Ectodermal cell (in vitro differentiated cells): ENCODE data around the gene CABP1.

Experiments
- H3K27ac ChIP-seq: 2 replicates; pipeline ENCODE4 v1.7.0; 2013; ENCODE audit warnings: mild to moderate bottlenecking, low read depth, low read length; ENCODE audit not compliant: insufficient read depth, poor library complexity, severe bottlenecking
- H3K27me3 ChIP-seq: 2 replicates; pipeline ENCODE4 v1.7.0; 2013; ENCODE audit warnings: mild to moderate bottlenecking, low read length; ENCODE audit not compliant: insufficient read depth, control insufficient read depth, poor library complexity, severe bottlenecking
- H3K36me3 ChIP-seq: one replicate; pipeline ENCODE4 v1.7.0; 2013; ENCODE audit warnings: low read length; ENCODE audit not compliant: control insufficient read depth, insufficient read depth
- H3K4me1 ChIP-seq: one replicate; pipeline ENCODE4 v1.7.0; 2013; ENCODE audit warnings: low read length; ENCODE audit not compliant: control insufficient read depth, insufficient read depth
- H3K4me3 ChIP-seq: 2 replicates; pipeline ENCODE4 v1.7.0; 2013; ENCODE audit warnings: low read depth, low read length, control low read depth; ENCODE audit not compliant: insufficient read depth
- H3K9me3 ChIP-seq: 2 replicates; pipeline ENCODE4 v1.7.0; 2013; ENCODE audit warnings: mild to moderate bottlenecking, low read length, moderate library complexity; ENCODE audit not compliant: control insufficient read depth
- WGBS, 2 experiments: methylation state at CpG; one replicate each; pipeline ENCODE4 v1.1.7; 2013; ENCODE audit warnings: missing lambda C conversion rate in 2 of 2; 5-methylcytosine and 5-hydroxymethylcytosine counted together

The CABP1 gene

GRCh38 chr12:120710031-120710804 lies 69.8 kb downstream of the CABP1 start, which contains the start of gene UNC119B:
Gene UNC119B (plus strand): TSS chr12:120710458. CDS start chr12:120710475, 17 bp downstream.
- Histone ChIP-seq H3K4me3 (peak within 1 kb of the TSS; percentile 83), H3K4me1 (peaks cover 10% of the 10 kb centered on the region), H3K27ac (peak within 1 kb of the TSS; percentile 13), H3K36me3 (peaks cover 6% of the 10 kb centered on the region), H3K27me3 (no peaks in the 10 kb centered on the region), H3K9me3 (no peaks in the 10 kb centered on the region)
- 1 to 2% methylated on average over 75 to 76 of the region's 76 CpGs for WGBS, 2 experiments

- Histone ChIP-seq H3K36me3 (peaks cover 9% of the 10 kb centered on the region), H3K4me3 (peak overlapping the region; percentile 83), H3K27me3 (no peaks in the 10 kb centered on the region), H3K9me3 (no peaks in the 10 kb centered on the region), H3K4me1 (peaks cover 10% of the 10 kb centered on the region), H3K27ac (no peak overlapping the region)
- 0% methylated on average over 31 of the region's 31 CpGs for WGBS, 2 experiments
Measured at GRCh38 chr12:120710805-120711296, 70.4 kb downstream of the CABP1 start.

- H3K4me3 ChIP-seq, result peak overlapping the region; percentile 83
- H3K9me3 ChIP-seq, result no peaks in the 10 kb centered on the region
- no peaks in the 10 kb centered on the region for H3K27me3 ChIP-seq
- peaks cover 10% of the 10 kb centered on the region for H3K4me1 ChIP-seq
- 29 to 34% methylated on average over 6 of the region's 6 CpGs for WGBS, 2 experiments
- H3K27ac ChIP-seq, result no peak overlapping the region
- H3K36me3 ChIP-seq, result peaks cover 14% of the 10 kb centered on the region
Measured at GRCh38 chr12:120711411-120711810, 71.0 kb downstream of the CABP1 start.

GRCh38 chr12:120712610-120713009 lies 72.2 kb downstream of the CABP1 start:
- Histone ChIP-seq H3K9me3 (no peaks in the 10 kb centered on the region), H3K27ac (no peak overlapping the region), H3K27me3 (no peaks in the 10 kb centered on the region), H3K4me1 (peaks cover 10% of the 10 kb centered on the region), H3K4me3 (no peak overlapping the region), H3K36me3 (peaks cover 23% of the 10 kb centered on the region)
- WGBS, 2 experiments, result 96 to 97% methylated on average over 5 of the region's 6 CpGs

GRCh38 chr12:120713861-120714482 lies 73.5 kb downstream of the CABP1 start:
- H3K36me3 ChIP-seq, result peaks cover 33% of the 10 kb centered on the region
- no peaks in the 10 kb centered on the region for H3K27me3 ChIP-seq
- H3K4me1 ChIP-seq, result peaks cover 10% of the 10 kb centered on the region
- no peaks in the 10 kb centered on the region for H3K9me3 ChIP-seq
- no peak overlapping the region for H3K27ac ChIP-seq
- WGBS, 2 experiments, result 51 to 62% methylated on average over 4 of the region's 4 CpGs
- no peak overlapping the region for H3K4me3 ChIP-seq
